ENCODE results near the gene PTK7. TPM values are rescaled to one million over a fixed set of nuclear protein-coding genes. Genes with fewer than 3 reads are reported as not detected.

The PTK7 gene
- total and polyA plus RNA-seq, 2 of the 8 experiments (the other 6 are each of a cell fraction or from before 2014, with no cell fraction given): 110 to 138 TPM

DNA sequence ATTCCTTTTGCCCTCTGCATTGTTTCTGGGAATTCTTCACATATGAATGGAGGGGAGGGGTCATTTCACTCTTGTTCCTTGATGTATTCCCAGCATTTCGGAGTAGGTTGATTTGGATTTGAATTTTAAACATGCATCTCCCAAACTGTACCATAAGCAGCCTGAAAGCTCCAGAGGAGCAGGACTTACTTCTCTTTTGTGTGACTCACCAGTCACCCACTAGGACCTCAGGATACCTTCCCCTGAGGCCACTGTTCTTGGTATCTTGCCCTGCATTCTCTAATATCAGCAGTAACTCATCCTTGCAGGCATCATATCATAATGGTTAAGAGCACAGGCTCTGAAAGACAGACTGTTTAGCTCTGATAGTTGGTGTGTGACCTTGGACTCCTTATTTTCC lies 17.6 kb upstream of the PTK7 start (continued):
- no peak for TF ChIP-seq EP300 (IDR thresholded peaks at IDR 0.05; ENCODE audit: borderline replicate concordance in 1 of 2, low read depth in 2 of 2, low read length in 2 of 2)
- TF ChIP-seq SP4 (IDR thresholded peaks at IDR 0.05; ENCODE audit: low read length): no peak
